Jurkat, Clone E6-1 (cell line): ENCODE data around the gene ACVR2B.
A peak's percentile ranks its signal among the peaks of the same experiment; 100 is the strongest.

Source experiments
- DNase-seq: peaks from one replicate; pipeline ENCODE4 v3.0.0-alpha.2; 2011; ENCODE audit warnings: low read depth, low spot score
- H3K4me3 ChIP-seq: 2 replicates; pipeline ENCODE4 v1.5.1; 2011; ENCODE audit warnings: mild to moderate bottlenecking, low read length, control low read depth, moderate library complexity

The ACVR2B gene

DNA sequence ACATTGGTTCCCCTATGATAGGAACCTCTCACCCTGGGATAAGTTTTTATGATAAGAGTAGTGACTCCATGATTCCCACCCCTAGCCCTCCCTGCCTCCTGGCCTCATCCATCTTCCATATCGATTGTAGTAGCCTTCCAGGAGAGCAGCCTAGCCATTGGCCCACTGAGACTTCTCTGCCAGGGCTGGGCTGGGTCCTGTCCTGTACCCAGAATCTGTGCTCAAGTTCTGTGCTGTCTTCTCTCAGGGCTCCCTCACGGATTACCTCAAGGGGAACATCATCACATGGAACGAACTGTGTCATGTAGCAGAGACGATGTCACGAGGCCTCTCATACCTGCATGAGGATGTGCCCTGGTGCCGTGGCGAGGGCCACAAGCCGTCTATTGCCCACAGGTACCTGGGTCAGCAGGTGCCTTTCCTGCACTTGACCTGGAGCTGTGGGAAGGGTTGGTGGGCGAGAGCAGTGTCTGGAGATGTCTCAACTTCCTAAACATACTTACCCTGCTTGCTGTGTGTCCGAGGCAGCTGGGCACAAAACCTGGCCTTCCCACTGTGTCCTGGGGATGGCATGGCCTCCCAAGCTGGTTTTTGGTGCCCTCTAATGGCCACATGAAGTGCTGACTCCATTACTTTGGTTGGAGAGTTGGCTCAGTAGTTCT, 25.9 kb downstream of the ACVR2B start:
- DNase-seq = peak; percentile 29
- H3K4me3 ChIP-seq = no peak overlapping the region

DNA sequence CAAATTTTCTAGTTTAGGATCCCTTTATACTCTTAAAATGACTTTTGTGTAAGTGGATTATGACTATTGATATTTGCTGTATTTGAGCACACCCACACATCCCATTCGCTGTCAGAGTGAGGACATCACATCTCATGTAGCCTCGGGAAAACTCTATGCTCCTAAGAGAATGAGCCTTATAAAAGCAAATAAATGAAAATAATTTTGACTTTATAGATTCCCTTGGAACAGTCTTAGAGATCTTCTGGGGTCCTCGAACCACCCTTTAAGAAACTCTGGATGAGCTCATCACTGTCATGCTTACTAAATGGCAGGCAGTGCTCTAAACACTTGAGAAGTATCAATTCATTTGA, 26.4 kb downstream of the ACVR2B start:
- no peak overlapping the region for H3K4me3 ChIP-seq
- no peak for DNase-seq

DNA sequence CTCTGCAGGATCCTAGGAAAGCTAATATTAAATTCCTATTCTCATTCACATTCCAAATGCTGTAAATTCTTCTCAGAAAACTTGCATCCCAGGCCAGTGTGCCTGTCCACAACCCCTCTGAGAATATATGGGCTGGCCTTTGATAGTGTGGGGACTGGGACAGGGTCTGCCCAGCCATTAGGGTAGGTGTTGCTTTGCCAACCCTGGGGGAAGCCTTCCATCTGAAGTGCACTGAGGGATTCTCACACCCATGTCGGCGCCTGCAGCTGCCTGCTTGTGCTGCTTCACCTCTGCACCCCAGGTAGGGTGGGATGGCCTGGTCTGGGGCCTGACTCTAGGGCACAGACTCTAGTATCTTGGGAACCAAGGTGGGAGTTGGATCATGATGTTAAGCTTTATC, 27.2 kb downstream of the ACVR2B start:
- H3K4me3 ChIP-seq = no peak overlapping the region
- DNase-seq = no peak

DNA sequence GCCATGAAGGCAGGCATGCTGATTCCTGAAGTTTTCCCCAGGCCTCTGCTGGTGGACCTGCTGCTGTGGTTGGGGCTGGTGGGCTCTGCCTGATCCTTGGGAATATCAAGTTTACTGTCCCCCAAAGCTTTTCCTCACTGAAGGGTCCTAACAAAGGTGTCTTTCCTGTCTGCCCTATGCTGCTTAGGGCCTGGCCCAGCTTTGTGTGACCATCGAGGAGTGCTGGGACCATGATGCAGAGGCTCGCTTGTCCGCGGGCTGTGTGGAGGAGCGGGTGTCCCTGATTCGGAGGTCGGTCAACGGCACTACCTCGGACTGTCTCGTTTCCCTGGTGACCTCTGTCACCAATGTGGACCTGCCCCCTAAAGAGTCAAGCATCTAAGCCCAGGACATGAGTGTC, 29.3 kb downstream of the ACVR2B start:
- H3K4me3 ChIP-seq = no peak overlapping the region

DNA sequence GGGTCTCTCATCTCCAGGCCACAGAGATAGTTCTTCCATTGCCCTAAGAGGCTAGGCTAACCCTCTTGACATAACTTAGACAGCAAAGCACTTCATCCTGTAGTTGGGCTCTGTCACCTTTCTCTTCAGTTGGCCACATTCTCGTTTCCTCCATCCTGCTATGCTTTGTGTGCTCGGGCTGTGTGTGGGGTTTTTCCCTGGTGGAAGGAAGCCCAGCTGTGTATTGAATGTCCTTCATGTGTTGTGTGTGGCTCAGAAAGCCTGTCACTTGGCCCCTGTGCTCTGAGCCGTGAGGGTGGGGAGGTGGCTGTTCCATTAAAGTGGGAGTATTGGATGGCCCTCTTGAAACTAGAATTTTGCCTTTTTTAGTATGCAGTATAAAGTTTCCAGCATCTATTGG, 33.6 kb downstream of the ACVR2B start:
- H3K4me3 ChIP-seq = no peak overlapping the region
- no peak for DNase-seq

More for the DNA sequence above, 29.3 kb downstream of the ACVR2B start:
- no peak for DNase-seq

DNA sequence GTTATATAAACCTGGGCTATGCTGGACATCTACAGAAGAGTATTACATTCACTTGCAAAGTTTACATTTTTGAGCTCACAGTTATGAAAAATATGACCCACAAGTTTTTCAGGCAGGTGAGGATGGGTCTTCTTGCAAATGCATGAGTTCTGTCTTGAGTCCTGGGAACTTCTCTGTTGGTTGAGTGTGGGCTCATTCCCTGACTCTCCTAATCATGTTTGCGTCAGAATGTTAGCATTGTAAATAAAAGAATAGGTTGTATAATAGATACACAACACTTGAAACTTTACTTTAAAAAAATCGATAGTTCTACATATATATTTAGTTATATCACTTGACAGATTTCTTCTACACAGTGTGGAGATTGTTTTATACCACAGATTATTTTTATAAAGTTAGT, 35.3 kb downstream of the ACVR2B start:
- DNase-seq = no peak
- H3K4me3 ChIP-seq = no peak overlapping the region

DNA sequence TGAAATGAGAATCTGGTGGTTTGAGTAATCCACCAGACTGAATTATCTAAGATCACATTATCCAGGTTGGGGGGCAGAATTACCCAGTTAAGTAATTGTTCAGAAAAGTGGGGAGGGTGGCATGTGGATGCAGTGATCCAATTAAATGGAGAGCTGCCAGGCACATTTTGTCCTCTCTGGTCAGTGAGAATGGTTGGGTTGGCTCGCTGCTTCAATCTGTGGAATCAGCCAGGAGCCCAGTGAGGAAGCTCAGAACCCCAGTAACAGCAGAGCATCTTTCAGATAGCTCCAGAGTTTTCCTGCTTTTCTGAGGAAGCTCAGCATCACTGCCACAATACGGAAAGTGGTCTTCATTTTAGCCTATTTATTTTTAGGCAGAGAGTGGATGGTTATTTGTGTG, 36.1 kb downstream of the ACVR2B start:
- H3K4me3 ChIP-seq = no peak overlapping the region
- DNase-seq = no peak

DNA sequence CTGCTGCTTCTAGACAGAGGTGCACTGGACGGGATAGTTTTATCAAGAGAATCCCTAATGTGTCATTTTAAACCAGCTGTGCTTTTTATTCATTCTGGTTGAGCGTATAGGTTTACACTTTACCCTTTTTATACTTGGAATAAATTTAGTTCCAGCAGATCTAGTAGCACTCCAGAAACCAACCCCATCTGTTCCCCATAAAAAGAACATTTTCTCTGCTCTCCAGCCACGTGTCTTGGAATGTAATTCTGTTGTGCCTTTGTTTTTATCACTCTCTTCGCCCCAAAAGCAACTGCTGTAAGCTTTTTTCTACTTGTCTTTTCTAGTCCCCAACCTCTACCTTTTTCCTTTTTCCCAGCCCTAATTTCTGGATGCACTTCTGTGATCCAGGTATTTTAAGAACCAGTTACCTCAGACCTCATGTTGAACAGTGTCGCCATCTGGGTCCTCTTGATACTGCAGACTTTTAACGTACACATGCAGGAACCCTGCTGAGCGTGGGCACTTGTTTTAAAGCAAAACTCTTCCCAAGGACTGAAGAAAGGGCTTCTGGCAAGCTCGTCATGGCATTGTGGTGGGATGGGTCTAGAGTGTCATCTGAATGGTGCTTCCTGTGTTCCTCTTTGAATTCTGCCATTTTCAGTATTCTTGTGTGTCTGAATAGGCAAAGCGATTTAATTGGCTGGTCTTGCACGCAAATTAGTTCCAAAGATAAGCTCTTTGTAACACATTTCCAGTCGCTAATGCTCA, 36.8 kb downstream of the ACVR2B start:
- DNase-seq = peak; percentile 14

DNA sequence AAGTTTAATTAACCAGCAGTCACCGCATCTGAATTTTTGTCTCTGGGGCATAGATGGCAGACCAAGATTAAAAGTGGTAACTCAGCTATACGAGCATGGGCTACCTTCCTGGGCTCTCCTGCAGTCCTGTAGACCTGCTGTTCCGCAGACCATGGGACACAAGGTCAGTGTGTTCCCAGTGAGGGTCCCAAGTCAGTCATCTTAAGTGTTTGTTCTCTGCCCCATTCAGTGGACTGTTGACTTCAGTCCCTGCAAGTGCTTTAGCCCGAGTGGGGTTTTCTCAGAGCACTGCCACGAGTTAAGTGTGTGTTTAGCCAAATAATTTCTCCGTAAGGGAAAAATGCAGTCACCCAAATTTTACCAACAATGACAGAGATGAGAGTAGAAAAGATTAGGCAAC, 37.5 kb downstream of the ACVR2B start:
- no peak for DNase-seq
- H3K4me3 ChIP-seq = no peak overlapping the region

More for the DNA sequence above, 36.8 kb downstream of the ACVR2B start:
- H3K4me3 ChIP-seq = no peak overlapping the region

DNA sequence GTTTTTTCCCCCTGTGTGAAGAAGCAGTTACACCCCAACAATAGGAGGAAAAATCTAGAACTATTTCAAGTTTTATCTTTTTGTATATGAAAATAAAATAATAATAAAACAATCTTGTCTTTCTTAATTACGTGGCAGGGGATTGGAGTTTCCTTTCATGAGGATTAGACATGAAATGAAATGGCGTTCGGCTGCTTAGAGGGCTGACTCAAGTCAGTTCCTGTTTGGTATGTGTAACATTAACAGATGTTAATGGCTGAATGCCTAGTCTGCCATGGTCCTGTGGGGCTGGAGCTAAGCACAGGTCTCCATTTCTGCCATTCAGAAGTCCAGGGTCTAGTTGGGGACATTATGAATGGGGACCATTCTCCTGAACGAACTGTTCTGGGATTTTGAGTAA, 39.3 kb downstream of the ACVR2B start:
- DNase-seq = no peak
- no peak overlapping the region for H3K4me3 ChIP-seq

DNA sequence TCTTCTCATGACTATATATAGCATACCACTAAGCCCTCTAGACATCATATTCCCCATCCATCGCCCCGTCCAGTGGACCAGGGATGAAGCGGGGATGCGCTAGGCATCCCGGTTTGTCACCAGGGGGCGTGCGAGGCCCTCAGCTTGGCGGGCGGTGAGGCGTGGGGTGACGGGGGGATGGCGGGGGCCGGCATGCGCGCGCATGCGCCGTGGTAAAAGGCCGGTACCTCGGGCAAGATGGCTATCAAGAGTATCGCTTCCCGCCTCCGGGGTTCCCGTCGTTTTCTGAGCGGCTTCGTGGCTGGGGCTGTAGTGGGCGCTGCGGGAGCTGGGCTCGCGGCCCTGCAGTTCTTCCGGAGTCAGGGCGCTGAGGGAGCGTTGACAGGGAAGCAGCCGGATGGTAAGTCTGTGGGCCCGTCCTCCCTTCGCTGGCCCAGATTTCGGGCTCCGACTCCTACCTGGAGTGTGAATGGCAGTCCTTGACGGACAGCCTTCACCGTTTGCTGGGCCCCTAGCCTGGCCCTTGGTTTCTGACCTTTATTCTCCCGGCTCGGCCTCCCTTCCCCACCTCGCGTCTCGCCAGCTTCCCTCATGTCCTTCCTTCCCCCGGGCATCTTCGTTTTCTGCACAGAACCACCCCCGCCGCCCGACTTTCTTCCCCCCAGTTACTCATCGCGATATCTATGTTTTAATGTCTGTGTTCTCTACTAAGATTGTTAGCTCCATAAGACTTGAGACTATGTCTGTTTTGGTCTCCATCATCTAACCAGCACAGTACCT, 42.6 kb downstream of the ACVR2B start, which contains the start of gene EXOG:
Gene EXOG, plus strand, starts transcription at position 210 of the 780 bp plus-strand sequence. Its CDS starts 28 bp downstream, at position 238.
- peak; percentile 85 for DNase-seq
- H3K4me3 ChIP-seq = peak within 1 kb of the TSS; percentile 93

DNA sequence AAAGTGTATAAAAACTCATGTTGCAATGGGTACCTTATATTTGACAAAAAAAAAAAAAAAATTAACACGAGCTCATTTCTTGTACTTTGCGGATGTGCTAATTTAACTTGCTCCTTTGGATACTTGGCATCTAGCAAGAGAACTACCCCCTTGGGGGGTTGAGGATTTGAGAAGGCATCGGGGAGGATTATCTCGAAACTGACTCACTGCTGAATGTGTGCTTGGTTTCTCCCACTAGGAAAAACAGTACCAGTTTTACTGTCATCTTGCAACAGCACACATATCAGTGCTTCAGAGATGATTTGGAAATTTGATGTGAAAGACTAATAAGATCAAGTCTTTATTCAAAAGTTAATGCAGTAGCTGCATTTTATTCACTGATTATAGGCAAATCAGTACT, 43.3 kb downstream of the ACVR2B start:
- DNase-seq = no peak
- H3K4me3 ChIP-seq = peak overlapping the region; percentile 93

DNA sequence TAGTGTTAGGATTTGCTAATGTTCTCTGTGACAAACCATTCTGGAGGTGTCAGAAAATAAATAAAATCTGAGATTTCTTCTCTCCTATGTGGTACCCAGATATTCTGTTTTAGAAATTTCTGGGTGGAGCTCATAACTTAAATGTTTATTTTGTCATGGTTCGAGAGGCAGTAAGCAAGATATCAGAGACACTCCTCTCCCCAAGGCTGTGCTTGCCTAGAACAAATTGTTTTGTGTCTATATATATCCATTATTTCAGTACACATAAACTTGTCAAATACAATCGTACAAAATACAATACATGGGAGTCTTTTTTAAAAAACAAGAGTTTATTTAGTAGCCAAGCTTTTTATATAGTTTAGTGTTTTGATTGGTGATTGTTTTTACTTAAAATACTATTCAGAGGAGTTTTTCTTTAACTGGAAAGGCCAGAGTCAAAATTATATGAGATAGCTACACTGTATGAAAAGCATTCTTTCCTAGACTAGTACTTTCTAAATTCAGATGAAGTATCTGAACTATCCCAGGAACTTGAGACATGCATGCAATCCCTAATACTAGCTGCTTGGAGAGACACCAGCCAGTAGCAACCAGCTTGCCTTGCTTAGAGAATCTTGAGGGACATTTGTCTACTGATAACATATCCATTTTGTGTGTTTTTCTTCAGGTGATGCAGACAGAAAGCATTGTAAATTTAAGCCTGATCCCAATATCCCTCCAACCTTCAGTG, 47.2 kb downstream of the ACVR2B start:
- DNase-seq = no peak
- H3K4me3 ChIP-seq = no peak overlapping the region

DNA sequence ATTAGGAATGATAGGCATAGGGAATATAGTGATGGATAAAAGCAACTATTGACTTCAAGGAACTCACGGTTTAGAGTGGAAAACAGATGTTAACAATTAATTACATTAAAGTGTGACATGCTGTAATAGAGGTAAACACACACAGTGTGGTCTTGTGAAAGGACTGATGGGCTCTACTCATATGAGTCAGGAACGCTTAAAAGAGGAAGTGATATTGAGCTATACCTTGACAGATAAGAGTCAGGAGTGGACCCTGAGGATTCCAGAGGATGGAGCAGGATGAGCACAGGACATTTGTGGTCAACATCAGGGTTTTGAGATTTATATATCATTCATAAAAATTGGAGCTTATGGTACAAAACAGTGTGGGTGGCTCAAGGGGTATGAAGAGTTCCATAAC, 53.4 kb downstream of the ACVR2B start:
- DNase-seq = no peak
- H3K4me3 ChIP-seq = no peak overlapping the region

DNA sequence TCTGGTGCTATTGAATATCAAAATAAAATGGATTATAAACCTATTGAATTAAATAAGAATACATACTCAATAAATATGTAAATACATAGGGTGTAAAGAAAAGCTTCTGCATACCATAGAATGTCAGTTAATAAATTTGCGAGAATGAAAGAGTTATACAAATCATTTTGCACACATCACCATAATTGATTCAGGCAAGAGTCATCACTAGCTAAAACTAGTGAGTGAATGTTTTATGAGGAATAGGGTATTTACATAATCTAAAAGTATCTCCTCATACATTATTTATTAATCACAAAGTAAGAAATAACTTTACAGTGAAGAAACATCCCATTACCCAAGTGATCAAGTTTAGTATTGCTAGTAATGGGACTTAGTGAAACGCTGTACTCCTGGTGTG, 56.0 kb downstream of the ACVR2B start:
- H3K4me3 ChIP-seq = no peak overlapping the region
- DNase-seq = no peak

DNA sequence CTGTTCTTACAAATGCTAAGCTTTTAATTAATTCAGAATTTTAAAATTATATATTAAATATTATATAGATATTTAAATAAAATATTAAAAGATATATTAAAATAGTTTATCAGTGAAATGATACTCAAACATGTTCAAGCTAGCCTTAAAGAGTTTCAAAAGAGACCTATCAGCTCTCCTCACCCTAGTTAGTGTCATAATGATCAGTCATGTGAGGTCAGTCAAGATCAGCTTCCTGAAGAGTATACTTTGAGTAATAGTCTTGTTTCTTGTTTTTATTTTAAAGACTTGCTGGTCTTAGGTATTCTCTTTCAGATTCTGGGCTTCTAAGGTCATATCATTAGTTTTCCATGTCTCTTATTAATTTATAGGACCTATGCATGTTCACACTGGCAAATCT, 56.9 kb downstream of the ACVR2B start:
- H3K4me3 ChIP-seq = no peak overlapping the region
- DNase-seq = no peak

DNA sequence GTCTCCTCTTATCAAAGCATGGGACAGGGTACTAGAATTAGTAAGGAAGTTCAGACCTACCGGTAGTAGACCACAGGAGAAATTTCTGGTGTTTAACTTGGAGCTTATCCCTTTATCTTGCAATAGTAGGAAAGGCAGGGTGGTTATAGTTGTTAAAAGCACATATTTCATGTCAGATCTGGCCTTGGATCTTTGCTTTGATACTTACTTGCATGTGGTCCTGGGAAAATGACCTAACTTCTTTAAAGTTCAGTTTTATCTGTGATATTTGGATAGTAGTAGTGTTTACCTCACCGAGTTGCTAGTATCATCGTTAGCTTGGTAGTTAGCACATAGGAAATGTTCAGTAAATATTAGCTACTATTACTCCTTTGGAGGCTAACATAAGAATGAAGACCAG, 57.9 kb downstream of the ACVR2B start:
- no peak overlapping the region for H3K4me3 ChIP-seq
- DNase-seq = no peak

DNA sequence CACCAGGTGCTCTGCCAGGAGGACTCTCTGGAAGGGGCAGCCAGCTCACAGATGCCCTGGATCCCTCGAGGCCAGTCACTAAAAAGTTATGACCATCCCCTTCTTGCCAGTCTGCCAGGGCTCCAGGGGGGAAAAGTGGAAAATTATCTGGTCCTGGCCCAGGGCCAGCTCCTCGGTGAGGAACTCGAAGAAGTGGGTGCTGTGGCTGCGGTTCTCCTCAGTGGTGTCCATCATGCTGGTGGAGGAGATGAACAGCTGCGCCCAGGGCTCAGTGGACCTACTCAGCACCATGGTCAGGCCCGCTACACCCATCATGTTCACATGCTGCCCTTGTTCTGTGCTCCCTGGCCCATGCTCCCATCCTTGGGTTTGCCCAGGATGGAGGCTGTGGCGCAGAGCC, 61.7 kb downstream of the ACVR2B start:
- DNase-seq = no peak
- H3K4me3 ChIP-seq = no peak overlapping the region

DNA sequence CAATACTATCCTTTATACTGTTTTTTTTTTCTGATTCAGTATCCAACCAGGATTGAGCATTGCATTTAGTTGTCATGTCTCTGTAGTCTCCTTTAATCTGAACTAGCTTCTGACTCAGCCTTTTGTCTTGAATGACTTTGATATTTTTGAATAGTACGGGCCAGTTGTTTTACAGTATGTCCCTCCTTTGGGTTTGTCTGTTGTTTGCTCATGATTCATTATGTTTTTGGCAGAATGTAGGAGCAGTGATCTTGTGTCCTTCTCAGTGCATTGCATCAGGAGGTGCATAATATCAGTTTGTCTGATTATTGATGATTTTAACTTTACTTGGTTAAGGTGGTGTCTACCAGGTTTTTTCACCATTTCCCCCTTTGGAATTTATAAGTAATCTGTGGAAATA, 63.0 kb downstream of the ACVR2B start:
- no peak overlapping the region for H3K4me3 ChIP-seq
- no peak for DNase-seq

DNA sequence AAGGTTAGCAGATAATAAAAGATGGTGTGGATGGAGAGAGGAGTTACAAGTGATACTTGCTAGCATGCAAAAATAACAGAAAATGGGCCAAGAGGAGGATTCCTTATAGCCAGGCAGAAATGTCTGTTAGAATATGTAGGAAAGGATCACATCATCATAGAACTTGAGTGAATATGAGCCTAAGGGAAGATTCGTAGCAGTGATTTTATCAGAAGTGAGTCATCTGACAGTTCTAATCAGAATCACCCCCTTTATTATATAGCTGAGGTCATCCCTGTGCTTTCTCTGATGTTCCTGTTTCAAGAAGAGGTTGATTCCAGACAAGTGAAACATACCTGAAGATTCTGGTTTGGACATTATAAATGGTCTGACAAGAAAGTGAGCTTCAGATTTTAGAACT, 65.3 kb downstream of the ACVR2B start:
- no peak for DNase-seq
- H3K4me3 ChIP-seq = no peak overlapping the region
